ENCODE results near the gene SLC9A1.

GRCh38 chr1:27129225-27129624, 25.7 kb downstream of the SLC9A1 start:
- TF ChIP-seq ZNF384 (IDR thresholded peaks at IDR 0.05) (no peak), BHLHE40 (IDR thresholded peaks at IDR 0.05; ENCODE audit: borderline replicate concordance) (no peak), SP1 (IDR thresholded peaks at IDR 0.05) (no peak), L3MBTL2 (conservative IDR thresholded peaks at IDR 0.05) (no peak), PKNOX1 (IDR thresholded peaks at IDR 0.05) (no peak), FOXA1 (IDR thresholded peaks at IDR 0.05) (no peak), ARNT (IDR thresholded peaks at IDR 0.05) (no peak), NFRKB (IDR thresholded peaks at IDR 0.05) (no peak), FOXM1 (IDR thresholded peaks at IDR 0.05; ENCODE audit: borderline replicate concordance) (no peak), ELF4 (IDR thresholded peaks at IDR 0.05) (no peak), TARDBP (IDR thresholded peaks at IDR 0.05) (no peak), HDGF (IDR thresholded peaks at IDR 0.05; ENCODE audit: borderline replicate concordance) (no peak), SUZ12 (IDR thresholded peaks at IDR 0.05) (no peak)

Data from HEK293T (cell line).